NCI-H2171 treated with DMSO at 0.1 percent for 48 hours (cell line): Measurements from ENCODE around the gene SEMA4G.

Experiments used
- DNase-seq: peaks from one replicate; lab custom pipeline; 2025; lab: John Stamatoyannopoulos, UW

The SEMA4G gene

GRCh38 chr10:101007099-101007711 lies 37.9 kb downstream of the SEMA4G start:
- no peak for DNase-seq

- no peak for DNase-seq
Observed at GRCh38 chr10:101007915-101008822, 38.9 kb downstream of the SEMA4G start.

DNA sequence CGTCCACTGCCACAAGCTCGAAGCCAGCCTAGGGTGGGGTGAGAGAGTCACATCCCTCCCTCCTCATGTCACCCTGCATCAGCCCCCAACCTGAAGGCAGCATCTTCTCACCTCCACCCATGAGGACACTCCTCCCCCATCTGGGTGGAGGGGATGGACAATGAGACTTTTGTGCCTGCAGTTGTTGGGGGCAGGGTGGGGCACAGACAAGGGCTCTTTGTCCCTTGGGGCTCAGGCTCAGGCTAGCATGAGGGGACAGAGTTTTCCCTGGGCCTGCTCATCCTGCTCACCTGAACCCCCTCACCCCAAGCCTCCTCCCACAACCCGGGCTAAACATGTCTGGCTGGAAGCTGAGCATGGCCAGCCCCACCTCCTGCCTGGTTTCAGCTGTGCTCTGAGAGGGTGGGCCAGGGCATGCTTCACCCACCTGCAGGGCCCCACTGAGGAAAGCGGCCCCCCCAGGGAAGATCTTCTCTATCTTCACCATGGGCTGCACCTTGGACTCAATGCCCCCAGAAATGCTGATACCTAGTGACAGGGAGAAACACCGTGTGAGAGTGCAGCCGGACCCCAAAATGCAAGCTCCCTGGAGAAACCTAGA lies 39.6 kb downstream of the SEMA4G start:
- no peak for DNase-seq

DNA sequence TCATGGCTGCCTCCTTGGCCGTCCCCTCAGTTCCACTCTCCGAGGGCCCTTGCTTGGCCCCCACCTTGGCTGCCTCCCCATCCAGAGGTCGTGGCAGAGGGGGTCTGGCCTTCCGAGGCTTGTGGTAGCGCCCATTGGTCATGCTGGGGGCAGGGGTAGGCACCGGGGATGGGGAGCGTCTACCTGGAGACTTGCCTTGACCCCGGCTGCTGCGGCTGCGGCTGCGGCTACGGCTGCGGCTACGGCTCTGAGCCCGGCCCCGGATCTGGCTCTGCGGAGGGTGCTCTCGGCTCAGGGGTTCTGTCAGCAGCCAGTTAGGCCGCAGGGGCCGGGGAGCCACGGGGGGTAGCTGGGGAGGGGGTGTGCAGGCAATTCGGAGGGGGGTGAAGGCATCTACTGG lies 41.0 kb downstream of the SEMA4G start:
- no peak for DNase-seq

- no peak for DNase-seq
Observed at GRCh38 chr10:101011517-101012423, 42.5 kb downstream of the SEMA4G start.

DNA sequence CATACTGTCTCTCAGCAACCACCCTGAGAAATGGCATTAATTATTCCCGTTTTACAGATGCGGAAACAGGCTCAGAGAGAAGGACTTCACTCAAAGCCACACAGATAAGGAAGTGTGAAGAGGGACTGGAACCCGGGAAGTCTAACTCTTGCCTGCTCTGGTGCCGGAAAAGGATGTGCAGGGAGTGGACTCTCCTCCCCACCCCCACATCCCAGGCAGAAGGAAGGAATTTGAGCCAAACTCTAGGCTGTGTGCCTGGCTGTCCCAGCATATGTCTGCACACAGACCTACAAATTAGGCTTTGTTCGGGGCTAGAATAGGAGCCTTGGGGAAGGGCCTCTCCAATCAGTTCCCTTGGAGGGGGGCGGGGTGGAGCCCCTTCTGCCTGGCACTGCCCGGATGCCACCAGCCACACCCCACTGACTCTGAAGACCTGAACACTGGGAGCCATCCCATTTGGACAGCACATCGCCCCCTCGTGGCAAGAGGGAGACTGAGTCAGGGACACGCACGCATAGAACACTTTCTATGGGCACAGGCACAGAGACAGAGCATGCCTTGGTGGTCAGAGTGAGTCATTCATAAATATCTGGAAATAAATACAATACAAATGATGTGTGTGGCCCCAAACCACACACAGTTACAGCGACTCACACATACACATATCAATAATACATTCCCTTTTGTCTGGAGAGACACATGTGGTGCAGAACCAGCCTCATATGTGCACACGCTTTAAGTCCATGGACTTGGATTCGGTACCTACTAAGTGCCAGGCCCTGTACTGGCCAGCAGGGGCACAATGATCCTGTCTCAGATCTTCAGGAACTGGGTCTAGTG lies 43.4 kb downstream of the SEMA4G start:
- DNase-seq = peak; percentile 50

- no peak for DNase-seq
Observed at GRCh38 chr10:101013365-101013825, 44.1 kb downstream of the SEMA4G start.

GRCh38 chr10:101014230-101014884 lies 45.1 kb downstream of the SEMA4G start:
- peak; percentile 16 for DNase-seq

DNA sequence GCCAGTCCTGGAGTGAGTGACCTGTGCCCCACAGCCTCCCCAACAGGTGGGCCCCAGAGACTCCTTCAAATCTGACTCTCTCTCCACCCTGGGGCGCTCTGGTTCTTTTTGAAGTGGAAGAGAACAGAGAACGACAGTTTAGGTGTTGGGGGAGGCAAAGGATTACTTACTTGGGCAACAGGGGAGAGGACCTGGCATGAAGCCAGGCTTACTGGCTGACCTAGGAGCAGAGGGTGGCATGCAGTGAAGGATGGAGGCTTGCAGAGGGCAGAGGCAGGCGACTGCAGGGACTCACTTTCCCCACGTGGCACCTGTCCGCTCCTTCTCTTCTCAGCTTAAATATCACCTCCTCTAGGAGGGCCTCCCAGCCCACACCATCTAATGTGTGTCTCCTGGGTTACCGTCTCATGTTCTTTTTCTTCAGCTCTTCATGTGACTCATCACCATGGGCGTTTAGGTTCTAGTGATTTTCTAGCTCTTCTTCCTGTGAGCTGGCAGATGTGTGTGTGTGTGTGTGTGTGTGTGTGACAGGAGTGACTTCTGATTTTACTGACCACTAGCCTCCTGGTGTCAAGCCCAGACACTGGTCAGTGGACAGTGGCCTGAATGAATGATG lies 45.8 kb downstream of the SEMA4G start:
- DNase-seq = no peak

DNA sequence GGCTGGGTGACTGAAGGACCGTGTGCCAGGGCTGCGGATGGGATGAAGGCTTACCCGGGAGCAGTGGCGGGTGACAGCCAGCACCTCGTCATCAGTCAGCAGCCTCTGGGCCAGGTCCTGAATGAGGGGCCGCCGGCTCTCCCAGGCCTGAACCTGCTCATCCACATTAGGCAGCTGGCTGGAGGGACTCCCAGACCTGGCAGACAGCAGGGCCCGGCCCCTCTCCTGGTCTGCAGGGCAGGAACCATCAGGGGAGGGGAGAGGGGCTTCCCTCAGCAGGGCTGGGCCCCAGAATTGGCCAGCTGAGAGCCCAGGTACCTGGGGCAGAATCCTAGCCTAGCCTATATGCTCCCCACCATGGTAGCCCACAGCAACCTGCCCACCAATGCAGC lies 46.3 kb downstream of the SEMA4G start:
- DNase-seq = no peak

DNA sequence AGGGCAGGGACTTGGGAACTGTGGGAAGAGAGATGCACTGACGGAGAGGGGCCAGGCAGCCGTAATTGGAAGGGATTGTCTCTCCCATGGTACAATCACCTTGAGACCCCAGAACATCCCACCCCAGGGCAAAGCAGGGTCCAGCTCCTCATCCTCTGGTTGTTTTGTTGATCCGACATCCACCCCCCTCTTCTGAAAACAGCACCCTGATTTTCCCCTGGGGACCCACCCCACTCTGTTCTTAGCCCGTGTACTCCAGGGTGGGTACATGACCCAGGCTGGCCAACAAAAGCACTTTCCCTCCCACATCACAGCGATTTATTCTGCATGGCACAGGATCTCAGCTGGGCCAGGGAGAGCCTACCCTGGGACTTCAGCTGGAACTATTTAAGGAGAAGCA lies 47.5 kb downstream of the SEMA4G start:
- DNase-seq = no peak

DNA sequence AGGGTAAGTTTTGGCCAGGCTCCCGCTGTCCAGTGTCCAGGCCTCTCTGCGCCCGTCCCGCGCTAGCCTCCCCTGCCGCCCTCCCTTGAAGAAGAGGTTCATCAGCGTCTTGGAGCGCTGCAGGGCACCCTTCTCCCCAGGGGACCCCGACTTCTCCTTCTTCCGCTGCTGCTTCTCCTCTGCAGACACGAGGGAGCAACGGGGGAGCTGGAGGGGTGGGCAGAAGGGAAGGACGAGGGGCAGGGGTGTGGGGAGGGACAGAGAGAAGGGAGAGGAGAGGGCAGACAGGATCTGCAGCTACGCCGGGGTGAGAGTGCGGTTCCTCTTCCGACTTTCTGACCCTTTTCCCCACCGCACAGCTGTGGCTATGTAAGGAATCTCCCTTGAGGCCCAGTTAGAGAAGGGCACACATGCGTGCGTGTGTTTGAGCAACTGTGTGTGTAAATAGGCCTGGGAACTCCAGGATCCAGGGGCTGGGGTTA lies 48.9 kb downstream of the SEMA4G start:
- DNase-seq = no peak

DNA sequence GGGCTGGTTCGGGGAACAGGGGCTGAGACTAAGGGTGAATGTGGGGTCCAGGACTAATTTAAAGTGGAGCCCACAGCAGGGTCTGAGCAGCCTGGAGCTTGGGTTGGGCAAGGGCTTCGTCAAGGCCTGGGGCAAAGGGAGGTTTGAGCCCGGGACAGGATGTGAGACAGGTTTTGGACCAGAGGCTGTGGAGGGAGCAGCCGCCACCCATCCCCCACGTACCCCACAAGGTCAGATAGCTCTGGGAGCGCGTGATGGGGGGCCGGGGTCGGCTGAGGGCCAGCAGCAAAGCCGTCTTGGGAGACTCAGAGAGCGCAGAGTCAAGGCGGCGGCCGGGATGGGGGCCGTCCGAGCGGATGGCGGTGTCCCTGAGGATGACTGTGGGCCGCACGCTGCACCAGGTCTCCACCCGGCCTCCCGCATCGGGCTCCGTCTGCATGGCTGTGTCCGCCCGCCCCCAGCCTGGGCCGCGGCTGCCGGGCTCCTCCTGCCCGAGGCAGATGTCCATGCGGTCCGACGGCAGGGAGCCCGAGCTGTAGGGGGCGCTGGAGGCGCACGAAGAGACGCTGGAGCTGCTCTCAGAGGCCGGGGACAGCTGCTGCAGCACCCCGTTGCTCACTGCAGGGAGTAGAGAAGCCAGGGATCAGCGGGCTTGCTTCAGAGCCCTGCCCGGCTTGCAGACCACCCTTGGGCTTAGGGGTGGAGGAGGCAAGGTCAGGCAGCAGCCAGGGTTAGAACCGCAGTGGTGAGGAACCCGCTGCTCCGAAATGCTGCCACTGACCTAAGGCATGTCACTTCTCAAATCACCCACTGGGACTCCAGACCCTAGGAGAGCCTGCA lies 49.5 kb downstream of the SEMA4G start:
- peak; percentile 64 for DNase-seq
